Neural progenitor cell (in vitro differentiated cells): Measurements from ENCODE around the gene ODF2. TPM values are rescaled to one million over a fixed set of nuclear protein-coding genes. Genes with fewer than 3 reads are reported as not detected.

Experiments used
- DNase-seq: peaks from one replicate; pipeline ENCODE4 v3.0.0-alpha.2; 2016; ENCODE audit warnings: low spot score
- H2AFZ ChIP-seq: fragments of 200-600 bp; sonication (generic); replicated peaks from 2 replicates; pipeline ENCODE4 v1.6.1; 2016; ENCODE audit warnings: antibody characterized with exemption
- H3F3A ChIP-seq: fragments of 200-600 bp; sonication (generic); 2 replicates; pipeline ENCODE4 v1.6.1; 2016; ENCODE audit warnings: antibody characterized with exemption, low read depth
- H3K27ac ChIP-seq: fragments of 200-600 bp; sonication (generic); 2 replicates; pipeline ENCODE4 v1.5.1; 2016; ENCODE audit warnings: mild to moderate bottlenecking
- H3K27me3 ChIP-seq: fragments of 200-600 bp; sonication (generic); 2 replicates; pipeline ENCODE4 v1.6.1; 2016; ENCODE audit warnings: mild to moderate bottlenecking, moderate library complexity
- H3K36me3 ChIP-seq: fragments of 200-600 bp; sonication (generic); 2 replicates; pipeline ENCODE4 v1.5.1; 2016
- H3K4me1 ChIP-seq: fragments of 200-600 bp; sonication (generic); 2 replicates; pipeline ENCODE4 v1.6.1; 2016; ENCODE audit warnings: mixed run types
- H3K4me2 ChIP-seq: fragments of 200-600 bp; sonication (generic); 2 replicates; pipeline ENCODE4 v1.6.1; 2016
- H3K4me3 ChIP-seq: fragments of 200-600 bp; sonication (generic); 2 replicates; pipeline ENCODE4 v1.5.1; 2016
- H3K79me2 ChIP-seq: fragments of 200-600 bp; sonication (generic); 2 replicates; pipeline ENCODE4 v1.6.1; 2016; ENCODE audit warnings: low read depth
- H3K9ac ChIP-seq: fragments of 200-600 bp; sonication (generic); 2 replicates; pipeline ENCODE4 v1.6.1; 2016
- H3K9me3 ChIP-seq: fragments of 200-600 bp; sonication (generic); 2 replicates; pipeline ENCODE4 v1.5.1; 2016; ENCODE audit warnings: low read depth
- H4K20me1 ChIP-seq: fragments of 200-600 bp; sonication (generic); 2 replicates; pipeline ENCODE4 v1.6.1; 2016; ENCODE audit warnings: low read depth
- H3K27ac Mint-ChIP-seq: 3 replicates; pipeline ENCODE4 v1.8.0; 2021; ENCODE audit warnings: mixed read lengths
- H3K27me3 Mint-ChIP-seq: 2 replicates; pipeline ENCODE4 v1.8.0; 2022; ENCODE audit warnings: low read depth, mild to moderate bottlenecking, inconsistent platforms, moderate library complexity, mixed read lengths; ENCODE audit not compliant: insufficient read depth
- H3K36me3 Mint-ChIP-seq: 3 replicates; pipeline ENCODE4 v1.8.0; 2021; ENCODE audit warnings: mixed read lengths
- H3K4me1 Mint-ChIP-seq: 3 replicates; pipeline ENCODE4 v1.8.0; 2021; ENCODE audit warnings: mixed read lengths
- H3K4me3 Mint-ChIP-seq: 3 replicates; pipeline ENCODE4 v1.8.0; 2021; ENCODE audit warnings: mild to moderate bottlenecking, moderate library complexity, mixed read lengths
- H3K9me3 Mint-ChIP-seq: 3 replicates; pipeline ENCODE4 v1.8.0; 2020; ENCODE audit warnings: mixed read lengths
- CTCF ChIP-seq: fragments of 200-600 bp; sonication (generic); IDR thresholded peaks from 2 replicates; pipeline ENCODE4 v1.5.1; 2017; ENCODE audit warnings: antibody characterized with exemption, mild to moderate bottlenecking
- EZH2 ChIP-seq: fragments of 200-600 bp; sonication (generic); IDR thresholded peaks from 2 replicates; pipeline ENCODE4 v1.6.1; 2017; ENCODE audit warnings: antibody characterized with exemption, mild to moderate bottlenecking, moderate library complexity
- EZH2phosphoT487 ChIP-seq: fragments of 200-600 bp; sonication (generic); IDR thresholded peaks from 2 replicates; pipeline ENCODE4 v1.6.1; 2017; ENCODE audit warnings: antibody characterized with exemption
- total RNA-seq: library from RNA; depleted of rRNA; stranded (reverse); fragments of >200 nt; gene quantifications from 2 replicates; pipeline ENCODE4 v1.2.3, GENCODE V29; 2015; ENCODE audit warnings: low replicate concordance

ODF2 gene
- total RNA-seq, 1 donor from 2014 or later, result 40.6 TPM

- Histone ChIP-seq H2AFZ (no peak overlapping the region), H3K36me3 (no peaks in the 10 kb centered on the region), H3F3A (no peaks in the 10 kb centered on the region), H3K9ac (no peak overlapping the region), H3K27ac (no peak overlapping the region), H3K4me2 (no peak overlapping the region), H3K9me3 (no peaks in the 10 kb centered on the region), H4K20me1 (peaks cover 3% of the 10 kb centered on the region), H3K4me1 (no peaks in the 10 kb centered on the region), H3K27me3 (no peaks in the 10 kb centered on the region), H3K79me2 (no peaks in the 10 kb centered on the region), H3K4me3 (no peak overlapping the region)
- Mint-ChIP-seq H3K4me1 (no peaks in the 10 kb centered on the region), H3K4me3 (no peak overlapping the region), H3K36me3 (peaks cover 21% of the 10 kb centered on the region), H3K27ac (no peak overlapping the region), H3K27me3 (no peaks in the 10 kb centered on the region), H3K9me3 (no peaks in the 10 kb centered on the region)
- no peak for TF ChIP-seq EZH2phosphoT487
- no peak for TF ChIP-seq CTCF
- TF ChIP-seq EZH2, result no peak
- no peak for DNase-seq
Observed at GRCh38 chr9:128512820-128513219, 57.0 kb downstream of the ODF2 start.

GRCh38 chr9:128521956-128522355 lies 66.2 kb downstream of the ODF2 start:
- Histone ChIP-seq H3K27me3 (no peaks in the 10 kb centered on the region), H3K79me2 (no peaks in the 10 kb centered on the region), H4K20me1 (no peaks in the 10 kb centered on the region), H3K4me3 (no peak overlapping the region), H3K27ac (no peak overlapping the region), H3K9me3 (no peaks in the 10 kb centered on the region), H3F3A (peaks cover 16% of the 10 kb centered on the region), H3K4me2 (no peak overlapping the region), H3K36me3 (no peaks in the 10 kb centered on the region), H2AFZ (no peak overlapping the region), H3K4me1 (peaks cover 8% of the 10 kb centered on the region), H3K9ac (no peak overlapping the region)
- H3K4me1 Mint-ChIP-seq, result peaks cover 23% of the 10 kb centered on the region
- peak overlapping the region; percentile 1 for H3K27ac Mint-ChIP-seq
- no peaks in the 10 kb centered on the region for H3K27me3 Mint-ChIP-seq
- no peak overlapping the region for H3K4me3 Mint-ChIP-seq
- peaks cover 22% of the 10 kb centered on the region for H3K36me3 Mint-ChIP-seq
- no peak for TF ChIP-seq EZH2phosphoT487
- TF ChIP-seq CTCF, result no peak
- TF ChIP-seq EZH2, result no peak
- H3K9me3 Mint-ChIP-seq, result no peaks in the 10 kb centered on the region
- DNase-seq, result no peak

- Histone ChIP-seq H3K4me3 (no peak overlapping the region), H3K79me2 (no peaks in the 10 kb centered on the region), H3K9me3 (no peaks in the 10 kb centered on the region), H3K36me3 (no peaks in the 10 kb centered on the region), H2AFZ (no peak overlapping the region), H4K20me1 (no peaks in the 10 kb centered on the region), H3K27ac (peak overlapping the region; percentile 1), H3K27me3 (no peaks in the 10 kb centered on the region), H3K4me1 (peaks cover 8% of the 10 kb centered on the region), H3F3A (peaks cover 16% of the 10 kb centered on the region), H3K9ac (no peak overlapping the region), H3K4me2 (peak overlapping the region; percentile 6)
- Mint-ChIP-seq H3K27ac (peak overlapping the region; percentile 81), H3K4me3 (peak overlapping the region; percentile 19), H3K36me3 (peaks cover 18% of the 10 kb centered on the region), H3K4me1 (peaks cover 23% of the 10 kb centered on the region), H3K27me3 (no peaks in the 10 kb centered on the region), H3K9me3 (no peaks in the 10 kb centered on the region)
- peak; percentile 82 for DNase-seq
- no peak for TF ChIP-seq EZH2
- no peak for TF ChIP-seq EZH2phosphoT487
- TF ChIP-seq CTCF, result no peak
Observed at GRCh38 chr9:128523199-128523925, 67.6 kb downstream of the ODF2 start.
